HG03378 (cell line): Measurements from ENCODE around the gene DYNC2I2.
"Not testable (repeated sequence)": the region's sequence is repeated elsewhere in the genome, so short reads cannot be mapped to it uniquely, and the experiment has no call there.

Experiments
- ATAC-seq: cut with Tn5 transposase; IDR thresholded peaks from one replicate; pipeline ENCODE4 v1.9.1; 2021; ENCODE audit warnings: mild to moderate bottlenecking, moderate library complexity; ENCODE audit not compliant: unreplicated experiment

Gene DYNC2I2

DNA sequence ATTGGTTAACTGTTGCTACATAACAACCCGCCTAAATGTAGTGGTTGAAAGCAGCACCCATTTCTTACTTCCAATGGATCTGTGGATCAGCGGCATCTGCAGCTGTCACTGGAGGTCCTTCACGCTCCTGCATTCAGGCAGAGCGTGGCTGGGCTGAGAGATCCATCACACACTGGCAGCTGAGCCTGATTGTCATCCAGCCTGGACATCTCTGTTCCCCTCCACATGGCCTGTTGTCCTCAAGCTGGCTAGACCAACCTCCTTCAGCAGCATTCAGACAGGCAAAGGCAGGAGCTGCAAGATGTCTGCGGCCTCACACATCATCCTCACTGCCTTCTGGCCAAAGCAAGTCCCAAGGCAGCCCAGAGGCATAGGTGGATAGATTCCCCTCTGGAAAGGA, 36.9 kb downstream of the DYNC2I2 start:
- no peak for ATAC-seq

DNA sequence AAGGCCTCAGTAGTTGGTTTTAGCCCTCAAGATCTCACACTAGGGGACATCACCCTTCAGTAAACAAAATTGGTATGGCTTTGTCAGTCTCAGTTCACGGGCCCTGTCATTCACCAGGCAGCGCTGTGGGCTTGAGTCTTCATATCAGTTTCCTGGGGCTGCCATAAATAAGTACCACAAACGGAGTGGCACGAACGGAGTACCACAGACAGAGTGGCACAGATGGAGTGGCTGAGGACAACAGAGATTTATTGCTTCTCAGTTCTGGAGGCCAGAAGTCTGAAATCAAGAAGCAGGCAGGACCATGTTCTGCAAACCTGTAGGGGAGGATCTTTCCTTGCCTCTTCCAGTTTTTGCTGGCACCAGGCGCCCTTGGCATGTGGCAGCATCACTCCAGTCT, 37.5 kb downstream of the DYNC2I2 start:
- no peak for ATAC-seq

DNA sequence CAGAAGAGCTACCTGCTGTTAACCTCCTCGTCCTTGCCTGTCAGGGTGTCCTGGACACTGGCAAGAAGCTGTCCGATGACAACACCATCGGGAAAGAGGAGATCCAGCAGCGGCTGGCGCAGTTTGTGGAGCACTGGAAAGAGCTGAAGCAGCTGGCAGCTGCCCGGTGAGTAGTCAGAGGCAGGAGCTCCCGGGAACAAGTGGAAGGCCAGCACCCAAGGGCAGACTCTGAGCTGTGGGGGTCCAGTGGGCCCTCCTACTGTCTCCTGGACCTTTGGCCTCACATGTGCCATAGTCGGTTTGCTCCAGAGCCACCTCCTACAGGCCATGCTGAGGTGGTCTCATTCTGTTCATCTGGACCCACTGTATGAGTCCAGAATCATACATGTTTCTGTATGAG, 38.7 kb downstream of the DYNC2I2 start:
- ATAC-seq: no peak

- ATAC-seq: no peak
Measured at GRCh38 chr9:128615571-128615970, 41.1 kb downstream of the DYNC2I2 start.

DNA sequence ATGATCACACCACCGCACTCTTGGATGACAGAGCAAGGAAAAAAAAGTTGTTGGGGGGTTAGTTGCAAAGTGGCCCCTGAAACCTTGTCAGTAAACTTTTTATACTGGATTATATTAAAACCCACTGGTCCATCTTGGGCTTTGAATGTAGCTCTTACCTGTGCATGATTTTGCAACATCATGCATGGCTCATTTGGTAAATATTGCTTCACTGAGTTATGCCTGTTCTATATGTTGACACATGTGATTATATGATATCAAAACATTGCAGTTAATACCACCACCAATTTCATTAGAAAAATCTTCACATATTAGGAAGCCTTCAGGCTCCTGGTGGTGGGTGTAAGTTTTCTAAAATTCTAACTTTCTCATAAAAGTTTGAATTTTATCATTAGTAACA, 41.9 kb downstream of the DYNC2I2 start:
- ATAC-seq: no peak

DNA sequence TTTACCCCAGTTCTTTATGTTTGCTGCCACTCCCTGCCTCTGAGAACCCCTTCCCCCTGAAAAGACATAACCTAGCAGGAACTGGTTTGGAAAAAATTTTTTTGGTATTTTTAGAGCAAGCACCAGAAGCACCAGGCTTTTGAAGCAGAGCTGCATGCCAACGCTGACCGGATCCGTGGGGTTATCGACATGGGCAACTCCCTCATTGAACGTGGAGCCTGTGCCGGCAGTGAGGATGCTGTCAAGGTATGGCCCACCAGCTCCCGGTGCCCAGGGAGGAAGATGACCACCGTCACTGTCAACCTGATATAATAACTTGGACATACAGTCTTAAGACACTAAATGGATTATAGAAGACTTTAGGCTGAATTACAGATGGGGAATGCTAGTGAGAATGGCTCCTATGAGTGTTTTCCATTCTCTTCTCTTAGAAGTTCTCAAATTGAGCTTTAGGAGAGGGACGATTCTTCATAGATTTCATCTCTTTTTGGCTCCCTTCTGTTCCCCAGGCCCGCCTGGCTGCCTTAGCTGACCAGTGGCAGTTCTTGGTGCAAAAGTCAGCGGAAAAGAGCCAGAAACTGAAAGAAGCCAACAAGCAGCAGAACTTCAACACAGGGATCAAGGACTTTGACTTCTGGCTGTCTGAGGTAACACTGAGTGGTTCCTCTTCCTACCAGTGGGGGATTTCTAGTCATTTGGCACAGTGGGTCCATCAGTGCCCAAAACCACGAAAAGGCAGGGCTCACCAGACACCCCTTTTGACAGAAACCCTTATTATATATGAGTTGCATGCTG, 44.9 kb downstream of the DYNC2I2 start:
- ATAC-seq: no peak

DNA sequence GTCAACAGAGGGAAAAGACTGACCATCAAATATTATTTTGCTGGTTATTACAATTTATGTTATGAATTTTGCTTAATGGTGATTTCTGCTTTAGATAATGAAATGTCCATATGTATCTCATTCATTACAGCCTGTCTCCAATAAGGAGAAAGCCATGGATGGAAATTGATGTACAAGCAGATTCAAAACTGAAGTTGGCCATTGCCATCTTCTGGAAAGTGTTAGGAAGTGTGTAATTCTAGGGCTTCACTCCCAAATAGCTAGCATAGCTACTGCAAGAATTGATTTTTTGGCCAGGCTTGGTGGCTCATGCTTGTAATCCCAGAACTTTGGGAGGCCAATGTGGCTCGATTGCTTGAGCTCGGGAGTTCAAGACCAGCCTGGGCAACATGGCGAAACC, 45.8 kb downstream of the DYNC2I2 start:
- no peak for ATAC-seq

DNA sequence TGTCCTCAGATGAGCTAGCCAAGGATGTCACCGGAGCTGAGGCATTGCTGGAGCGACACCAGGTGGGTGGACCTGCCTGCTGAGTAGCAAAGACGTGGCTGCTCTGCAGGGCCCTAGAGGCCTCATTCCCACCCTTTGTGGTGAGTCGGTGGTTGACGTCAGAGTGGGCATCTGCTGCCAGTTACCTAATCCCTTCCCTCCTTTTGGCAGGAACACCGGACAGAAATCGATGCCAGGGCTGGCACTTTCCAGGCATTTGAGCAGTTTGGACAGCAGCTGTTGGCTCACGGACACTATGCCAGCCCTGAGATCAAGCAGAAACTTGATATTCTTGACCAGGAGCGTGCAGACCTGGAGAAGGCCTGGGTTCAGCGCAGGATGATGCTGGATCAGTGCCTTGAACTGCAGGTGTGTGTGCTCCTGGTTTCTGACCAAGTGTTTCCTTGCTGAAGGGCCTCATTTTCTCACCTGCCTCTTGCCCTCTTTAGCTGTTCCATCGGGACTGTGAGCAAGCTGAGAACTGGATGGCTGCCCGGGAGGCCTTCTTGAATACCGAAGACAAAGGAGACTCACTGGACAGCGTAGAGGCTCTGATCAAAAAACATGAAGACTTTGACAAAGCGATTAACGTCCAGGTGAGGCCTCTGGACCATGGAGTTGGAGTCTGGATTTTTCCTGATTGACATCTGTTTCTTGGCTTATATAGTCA, 48.9 kb downstream of the DYNC2I2 start:
- no peak for ATAC-seq

GRCh38 chr9:128603697-128604096, 53.0 kb downstream of the DYNC2I2 start:
- ATAC-seq: no peak

DNA sequence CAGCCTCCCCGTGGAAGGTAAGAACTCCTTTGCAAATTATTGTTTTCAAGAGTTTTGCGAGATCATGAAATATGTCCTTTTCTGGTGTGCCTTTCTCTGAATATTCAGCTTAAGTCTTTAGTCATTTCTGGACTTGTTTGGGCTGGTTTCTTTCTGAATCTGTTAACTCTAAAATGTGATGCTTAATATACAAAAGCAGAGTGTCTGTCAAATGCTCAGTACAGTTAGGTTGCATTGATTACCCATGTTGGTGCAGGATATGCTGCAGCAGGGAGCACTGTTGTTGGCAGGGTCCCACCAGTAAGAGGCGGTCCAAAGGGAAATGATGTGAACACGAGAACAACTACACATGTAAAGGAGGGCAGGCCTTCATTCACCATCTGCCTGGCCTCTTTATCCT, 56.5 kb downstream of the DYNC2I2 start:
- ATAC-seq: no peak

DNA sequence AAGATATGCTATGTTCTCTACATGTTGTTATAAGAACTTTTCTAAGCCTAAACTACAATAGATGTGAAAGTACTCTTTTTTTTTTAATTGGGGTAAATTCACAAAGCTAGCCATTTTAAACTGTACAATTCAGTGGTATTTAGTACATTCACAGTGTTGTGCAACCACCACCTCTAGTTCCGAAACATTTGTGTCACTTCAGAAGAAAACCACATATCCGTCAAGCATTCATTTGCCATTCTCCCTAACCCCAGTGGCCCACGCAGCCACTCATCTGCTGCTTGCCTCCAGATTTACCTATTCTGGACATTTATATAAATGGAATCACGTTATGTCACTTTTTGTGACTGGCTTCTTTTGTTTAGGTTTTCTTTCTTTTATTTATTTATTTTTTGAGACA, 61.2 kb downstream of the DYNC2I2 start:
- ATAC-seq: no peak

- ATAC-seq: no peak
Measured at GRCh38 chr9:128593856-128594255, 62.8 kb downstream of the DYNC2I2 start.

DNA sequence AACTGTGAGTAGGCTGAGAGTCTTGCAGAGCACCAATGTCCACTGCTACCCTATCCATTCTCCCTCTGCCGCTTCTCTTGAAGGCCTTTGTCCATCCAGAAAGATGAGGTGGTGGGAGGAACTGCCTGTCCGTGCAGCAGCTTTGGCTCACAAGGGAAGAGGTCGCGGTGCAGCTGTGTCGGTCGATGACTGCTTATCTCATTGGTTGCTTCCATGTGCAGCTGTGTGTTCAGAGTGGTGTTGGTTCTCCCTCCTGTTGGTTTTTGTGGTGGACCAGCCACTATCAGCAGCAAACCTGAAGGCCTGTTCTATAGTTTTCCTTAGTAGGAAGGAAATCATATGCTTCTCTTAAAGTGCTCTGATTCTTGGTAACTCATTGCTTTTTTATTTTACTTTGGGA, 63.6 kb downstream of the DYNC2I2 start:
- no peak for ATAC-seq

GRCh38 chr9:128588581-128589233, 67.9 kb downstream of the DYNC2I2 start:
- ATAC-seq: no peak

DNA sequence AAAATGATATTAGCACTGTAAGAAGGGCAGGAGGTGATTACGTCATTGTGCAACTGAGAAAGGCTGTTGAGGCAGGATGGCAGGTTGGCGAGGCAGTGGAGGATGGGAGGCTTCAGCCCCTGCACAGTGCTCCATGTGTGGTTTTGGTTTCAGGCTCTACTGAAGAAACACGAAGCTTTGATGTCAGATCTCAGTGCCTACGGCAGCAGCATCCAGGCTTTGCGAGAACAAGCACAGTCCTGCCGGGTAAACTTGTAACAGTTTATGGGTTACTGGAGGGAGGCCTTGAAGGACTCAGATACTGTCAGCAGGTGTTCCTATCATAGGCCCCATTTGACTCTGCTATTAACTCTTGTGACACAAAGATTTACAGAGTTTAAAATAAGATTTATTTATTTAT, 69.2 kb downstream of the DYNC2I2 start:
- ATAC-seq: no peak

DNA sequence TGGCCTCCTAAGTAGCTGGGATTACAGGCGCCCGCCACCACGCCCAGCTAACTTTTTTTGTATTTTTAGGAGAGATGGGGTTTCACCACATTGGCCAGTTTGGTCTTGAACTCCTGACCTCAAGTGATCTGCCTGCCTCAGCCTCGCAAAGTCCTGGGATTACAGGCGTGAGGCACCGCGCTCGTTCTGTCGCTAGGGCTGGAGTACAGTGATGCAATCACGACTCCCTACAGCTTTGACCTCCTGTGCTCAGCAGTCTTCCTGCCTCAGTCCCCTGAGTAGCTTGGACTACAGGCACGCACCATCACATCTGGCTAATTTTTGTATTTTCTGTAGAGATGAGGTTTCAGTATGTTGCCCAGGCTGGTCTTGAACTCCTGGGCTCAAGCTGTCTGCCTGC, 69.7 kb downstream of the DYNC2I2 start:
- not testable (repeated sequence) for ATAC-seq

GRCh38 chr9:128585155-128585554, 71.5 kb downstream of the DYNC2I2 start:
- ATAC-seq: not testable (repeated sequence)
